Activated CD4-positive, alpha-beta memory T cell treated with anti-CD3 and anti-CD28 coated beads for 36 hours (primary cell): ENCODE data around the gene RTEL1. TPM values are rescaled to one million over a fixed set of nuclear protein-coding genes. Genes with fewer than 3 reads are reported as not detected.
"Not testable (repeated sequence)": the region's sequence is repeated elsewhere in the genome, so short reads cannot be mapped to it uniquely, and the experiment has no call there.

Source experiments
- CTCF ChIA-PET: fragments of 350-600 bp; sonication (Branson Sonifier 250); formaldehyde crosslinking; loops from one replicate; lab custom pipeline; 2021; ENCODE audit warnings: antibody characterized with exemption, inconsistent platforms; lab: Charles Lee
- POLR2A ChIA-PET: fragments of 350-600 bp; sonication (Branson Sonifier 250); formaldehyde crosslinking; loops from one replicate; lab custom pipeline; 2021; ENCODE audit warnings: antibody characterized with exemption; lab: Charles Lee
- DNase-seq: peaks from one replicate; pipeline ENCODE4 v3.0.0-alpha.2; 2020
- H3K27ac Mint-ChIP-seq: one replicate; pipeline ENCODE4 v1.8.0; 2021; ENCODE audit warnings: mixed read lengths
- H3K27me3 Mint-ChIP-seq: one replicate; pipeline ENCODE4 v1.8.0; 2021; ENCODE audit warnings: mixed read lengths
- H3K36me3 Mint-ChIP-seq: one replicate; pipeline ENCODE4 v1.8.0; 2021; ENCODE audit warnings: mixed read lengths
- H3K4me1 Mint-ChIP-seq: one replicate; pipeline ENCODE4 v1.8.0; 2021; ENCODE audit warnings: low read depth, mixed read lengths
- H3K4me3 Mint-ChIP-seq: one replicate; pipeline ENCODE4 v1.8.0; 2021; ENCODE audit warnings: mild to moderate bottlenecking, mixed read lengths
- H3K9me3 Mint-ChIP-seq: one replicate; pipeline ENCODE4 v1.8.0; 2021; ENCODE audit warnings: mixed read lengths
- intact Hi-C: fragments of 100-400 bp; cut with micrococcal nuclease; formaldehyde crosslinking; loops from one replicate; pipeline ENCODE4 v1.15.1; 2023
- total RNA-seq, 2 experiments: library from RNA; stranded (reverse); gene quantifications; one replicate each; pipeline ENCODE4 v1.2.3, GENCODE V29; 2021

Gene RTEL1
- total RNA-seq, 2 experiments from 2014 or later = 38.0 to 38.3 TPM

DNA sequence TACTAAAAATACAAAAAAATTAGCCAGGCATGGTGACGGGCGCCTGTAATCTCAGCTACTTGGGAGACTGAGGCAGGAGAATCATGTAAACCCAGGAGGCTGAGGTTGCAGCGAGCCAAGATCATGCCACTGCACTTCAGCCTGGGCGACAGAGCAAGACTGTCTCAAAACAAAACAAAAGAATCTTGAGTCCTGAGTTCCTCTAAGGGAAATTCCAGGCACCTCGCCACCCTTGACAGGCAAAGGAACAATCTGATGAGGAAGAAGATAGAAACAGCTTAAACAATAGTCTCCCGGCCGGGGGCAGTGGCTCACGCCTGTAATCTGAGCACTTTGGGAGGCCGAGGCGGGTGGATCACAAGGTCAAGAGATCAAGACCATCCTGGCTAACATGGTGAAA, 26.7 kb upstream of the RTEL1 start:
- H3K4me3 Mint-ChIP-seq, H3K9me3 Mint-ChIP-seq, DNase-seq, H3K27me3 Mint-ChIP-seq: not testable (repeated sequence)
- Mint-ChIP-seq H3K36me3 (peaks cover 16% of the 10 kb centered on the region), H3K4me1 (peaks cover 45% of the 10 kb centered on the region), H3K27ac (peak overlapping the region; percentile 13)
- intact Hi-C loops = loop anchor here (10.0 kb wide), 1 partner anchor 343 kb away; the partner anchor contains the start of gene SAMD10
- CTCF ChIA-PET = interaction anchor here (1.9 to 2.3 kb wide), 2 partner anchors 10 to 94 kb away, joined by 6 read pairs; partner anchors contain the start of gene PTK6
- POLR2A ChIA-PET = interaction anchor here (1.2 to 2.9 kb wide), 2 partner anchors 11 to 111 kb away, joined by 3 to 9 read pairs; partner anchors contain the start of gene PPDPF

- H3K4me1 Mint-ChIP-seq = peaks cover 52% of the 10 kb centered on the region
- no peaks in the 10 kb centered on the region for H3K27me3 Mint-ChIP-seq
- POLR2A ChIA-PET = no interaction called here
- no peaks in the 10 kb centered on the region for H3K9me3 Mint-ChIP-seq
- CTCF ChIA-PET = no interaction called here
- H3K27ac Mint-ChIP-seq = peak overlapping the region; percentile 49
- H3K4me3 Mint-ChIP-seq = no peak overlapping the region
- intact Hi-C loops = loop anchor here (2.0 to 10.0 kb wide), 2 partner anchors 81 to 341 kb away; partner anchors contain the start of gene SAMD10
- peaks cover 11% of the 10 kb centered on the region for H3K36me3 Mint-ChIP-seq
- no peak for DNase-seq
These were observed 24.4 kb upstream of the RTEL1 start for GRCh38 chr20:63633732-63634131.

DNA sequence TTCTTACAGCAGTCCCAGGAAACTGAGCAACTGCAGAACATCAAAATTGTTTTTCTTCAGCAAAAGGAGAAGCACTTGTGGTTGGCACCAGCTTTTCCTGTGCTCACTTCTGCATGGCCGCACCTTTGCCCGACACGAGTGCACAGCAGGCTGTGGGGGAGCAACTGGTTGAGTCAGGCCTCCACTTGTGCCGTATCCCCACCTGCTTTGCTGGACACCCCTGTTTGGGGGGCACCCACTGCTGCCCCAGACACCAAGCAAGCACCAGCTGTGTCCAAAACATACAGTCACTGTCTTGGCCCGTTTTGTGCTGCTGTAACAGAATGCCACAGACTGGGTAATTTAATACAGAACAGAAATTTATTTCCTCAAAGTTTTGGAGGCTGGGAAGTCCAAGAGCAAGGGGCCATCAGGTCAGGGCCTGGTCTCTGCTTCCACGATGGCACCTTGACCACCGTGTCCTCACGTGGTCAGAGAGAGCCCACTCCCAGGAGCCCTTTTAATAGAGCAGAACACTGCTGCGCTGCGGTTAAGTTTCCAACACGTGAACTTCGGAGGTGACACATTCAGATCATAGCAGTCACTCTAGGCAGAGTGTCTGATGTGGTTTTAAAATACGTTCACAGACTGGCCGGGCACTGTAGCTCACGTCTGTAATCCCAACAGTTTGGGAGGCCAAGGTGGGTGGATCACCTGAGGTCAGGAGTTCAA, 22.5 kb upstream of the RTEL1 start:
- POLR2A ChIA-PET = interaction anchor here (0.8 to 1.3 kb wide), 2 partner anchors 8 to 9 kb away, joined by 3 to 4 read pairs; partner anchors contain the start of gene GMEB2
- DNase-seq = peak; percentile 90
- H3K4me1 Mint-ChIP-seq = peaks cover 55% of the 10 kb centered on the region
- intact Hi-C loops = loop anchor here (2.0 to 10.0 kb wide), 5 partner anchors 62 to 339 kb away; partner anchors contain the start of genes LIME1, PTK6, SAMD10 and SLC2A4RG
- peak overlapping the region; percentile 60 for H3K4me3 Mint-ChIP-seq
- H3K27ac Mint-ChIP-seq = peak overlapping the region; percentile 93
- H3K36me3 Mint-ChIP-seq = peaks cover 2% of the 10 kb centered on the region
- CTCF ChIA-PET = interaction anchor here (0.6 to 1.6 kb wide), 3 partner anchors 68 to 448 kb away, joined by 3 read pairs; partner anchors contain the start of gene PTK6
- no peaks in the 10 kb centered on the region for H3K27me3 Mint-ChIP-seq
- no peaks in the 10 kb centered on the region for H3K9me3 Mint-ChIP-seq

- intact Hi-C loops = loop anchor here (5.0 to 10.0 kb wide), 4 partner anchors 60 to 338 kb away; partner anchors contain the start of genes LIME1, PTK6, SAMD10 and SLC2A4RG
- Mint-ChIP-seq H3K4me3 (peak overlapping the region; percentile 20), H3K27me3 (no peaks in the 10 kb centered on the region), H3K4me1 (peaks cover 49% of the 10 kb centered on the region), H3K9me3 (no peaks in the 10 kb centered on the region), H3K27ac (peak overlapping the region; percentile 80), H3K36me3 (peaks cover 2% of the 10 kb centered on the region)
- POLR2A ChIA-PET = interaction anchor here (1.0 to 1.3 kb wide), 2 partner anchors 9 to 99 kb away, joined by 3 to 4 read pairs; partner anchors contain the start of gene PTK6
- CTCF ChIA-PET = interaction anchor here (1.6 kb wide), 1 partner anchor 69 kb away, joined by 3 read pairs; no protein-coding TSS in a partner anchor
- DNase-seq = peak; percentile 48
These were observed 21.1 kb upstream of the RTEL1 start for GRCh38 chr20:63636752-63637628.

DNA sequence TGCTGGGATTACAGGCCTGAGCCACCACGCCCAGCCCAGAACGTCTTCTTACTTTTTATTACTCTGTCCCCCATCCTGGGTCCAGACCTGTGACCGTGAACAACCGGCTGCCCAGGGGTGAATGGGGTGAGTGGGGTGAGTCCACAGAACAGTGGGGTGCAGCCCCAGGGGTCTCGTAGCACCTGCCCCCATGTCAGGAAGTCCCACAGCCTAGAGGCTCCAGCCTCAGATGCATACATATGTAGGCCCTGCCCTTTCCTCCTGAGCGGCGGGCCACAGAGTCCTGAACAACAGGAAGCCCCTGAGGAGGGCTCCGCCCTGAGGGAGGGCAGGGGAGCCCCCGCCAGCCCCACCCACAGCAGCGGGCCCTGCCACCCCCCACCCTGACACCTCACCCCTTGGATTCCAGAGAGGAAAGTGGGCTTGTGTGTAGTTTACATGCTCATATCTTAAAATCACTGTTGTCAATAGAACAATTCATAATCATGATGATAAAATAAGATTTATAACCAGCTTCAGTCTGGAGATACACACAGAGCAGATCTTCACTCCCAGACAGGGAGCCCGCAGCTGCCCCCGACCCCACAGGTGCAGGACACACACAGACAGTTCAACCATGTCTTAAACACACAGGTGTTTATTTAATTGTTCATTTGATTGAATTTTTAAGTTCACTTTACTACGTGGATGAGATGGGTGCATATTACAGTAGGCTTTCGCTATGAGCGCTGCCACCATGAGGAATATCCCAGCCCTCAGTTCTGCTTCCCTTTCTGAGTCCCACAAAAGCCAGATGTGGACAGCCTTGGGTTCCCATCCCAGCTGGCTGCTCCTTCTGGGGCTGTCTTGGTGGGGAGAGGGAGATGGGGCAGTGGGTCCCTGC, 18.8 kb upstream of the RTEL1 start:
- ChIA-PET POLR2A (interaction anchor here (1.3 to 2.3 kb wide), 2 partner anchors 12 to 102 kb away, joined by 3 to 10 read pairs; partner anchors contain the start of genes GMEB2 and PTK6), CTCF (interaction anchor here (1.4 kb wide), 1 partner anchor 102 kb away, joined by 5 read pairs; the partner anchor contains the start of gene PTK6)
- H3K4me1 Mint-ChIP-seq = peaks cover 40% of the 10 kb centered on the region
- peaks cover 2% of the 10 kb centered on the region for H3K36me3 Mint-ChIP-seq
- H3K4me3 Mint-ChIP-seq = peak overlapping the region; percentile 90
- H3K27me3 Mint-ChIP-seq = no peaks in the 10 kb centered on the region
- intact Hi-C loops = loop anchor here (1.0 to 10.0 kb wide), 5 partner anchors 12 to 335 kb away; partner anchors contain the start of genes GMEB2, LIME1, PTK6 and SAMD10
- DNase-seq = peak; percentile 85
- no peaks in the 10 kb centered on the region for H3K9me3 Mint-ChIP-seq
- H3K27ac Mint-ChIP-seq = peak overlapping the region; percentile 99

- ChIA-PET CTCF (no interaction called here), POLR2A (interaction anchor here (1.3 to 2.3 kb wide), 2 partner anchors 13 to 103 kb away, joined by 3 to 10 read pairs; partner anchors contain the start of genes GMEB2 and PTK6)
- H3K9me3 Mint-ChIP-seq = no peaks in the 10 kb centered on the region
- H3K36me3 Mint-ChIP-seq = peaks cover 2% of the 10 kb centered on the region
- peak overlapping the region; percentile 90 for H3K4me3 Mint-ChIP-seq
- intact Hi-C loops = no loop called here
- peak overlapping the region; percentile 99 for H3K27ac Mint-ChIP-seq
- no peaks in the 10 kb centered on the region for H3K27me3 Mint-ChIP-seq
- H3K4me1 Mint-ChIP-seq = peaks cover 35% of the 10 kb centered on the region
- DNase-seq = no peak
These were observed 18.0 kb upstream of the RTEL1 start for GRCh38 chr20:63640086-63640485.

DNA sequence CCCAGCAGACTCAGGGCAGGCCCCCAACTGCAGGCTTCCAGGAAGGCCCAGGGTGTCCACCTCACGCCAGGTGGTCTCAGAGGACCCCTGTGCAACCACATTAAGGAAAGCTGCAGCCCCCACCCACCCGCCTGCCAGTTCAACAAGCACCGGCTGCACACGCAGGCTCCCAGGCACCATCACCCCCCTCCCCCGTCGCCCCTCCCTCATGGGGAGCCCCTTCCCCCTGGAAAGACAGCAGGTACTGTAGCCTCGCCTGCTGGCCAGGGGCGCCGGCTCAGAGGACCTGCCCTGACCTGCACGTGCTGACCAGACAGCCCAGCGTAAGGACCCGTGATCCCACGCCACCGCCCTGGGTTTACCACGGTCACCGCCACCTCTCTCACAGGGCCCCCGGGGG, 17.4 kb upstream of the RTEL1 start:
- H3K9me3 Mint-ChIP-seq, intact Hi-C loops, H3K36me3 Mint-ChIP-seq, H3K27me3 Mint-ChIP-seq: not testable (repeated sequence)
- ChIA-PET CTCF (interaction anchor here (1.6 to 2.3 kb wide), 3 partner anchors 9 to 120 kb away, joined by 5 to 17 read pairs (median 6); partner anchors contain the start of genes PPDPF and PTK6), POLR2A (interaction anchor here (1.9 to 2.3 kb wide), 2 partner anchors 13 to 14 kb away, joined by 10 to 30 read pairs; partner anchors contain the start of gene GMEB2)
- H3K4me3 Mint-ChIP-seq = peak overlapping the region; percentile 90
- DNase-seq = peak; percentile 40
- peak overlapping the region; percentile 73 for H3K27ac Mint-ChIP-seq
- H3K4me1 Mint-ChIP-seq = peaks cover 30% of the 10 kb centered on the region

DNA sequence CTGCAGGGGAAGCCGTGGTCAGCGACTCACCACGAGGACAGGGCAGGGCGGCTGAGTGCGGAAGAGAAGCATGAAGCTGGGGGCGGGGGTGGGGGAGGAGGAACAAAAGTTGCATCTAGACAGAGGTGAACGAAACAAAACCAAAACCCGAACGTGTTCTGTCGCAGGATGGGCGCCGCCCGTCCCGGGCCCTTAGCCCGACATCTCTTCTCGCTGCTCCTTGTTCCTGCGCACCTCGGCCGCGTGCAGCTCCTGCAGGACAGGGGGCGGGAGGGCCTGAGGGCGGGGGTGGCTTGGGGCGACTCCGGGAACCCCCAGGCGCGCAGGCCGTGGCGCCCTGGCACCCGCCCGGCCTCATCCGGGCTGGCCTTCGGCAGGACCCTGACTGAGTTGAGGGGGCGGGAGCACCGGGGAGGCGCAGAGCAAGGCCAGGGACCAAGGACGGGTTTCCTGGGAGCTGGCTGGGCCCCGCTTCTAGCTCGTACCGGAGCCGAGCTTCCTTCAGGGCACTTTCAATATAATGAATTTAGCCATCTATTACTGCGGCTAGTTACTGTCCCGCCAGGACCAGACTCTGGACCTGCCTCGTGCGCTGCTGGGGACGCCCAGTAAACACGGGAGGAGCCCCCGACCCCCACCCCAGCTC, 16.8 kb upstream of the RTEL1 start:
- POLR2A ChIA-PET = interaction anchor here (0.6 to 2.1 kb wide), 11 partner anchors 9 to 487 kb away, joined by 3 to 30 read pairs (median 3); partner anchors contain the start of genes GMEB2, RTEL1 and STMN3
- no peaks in the 10 kb centered on the region for H3K27me3 Mint-ChIP-seq
- H3K4me1 Mint-ChIP-seq = peaks cover 28% of the 10 kb centered on the region
- H3K36me3 Mint-ChIP-seq = peaks cover 2% of the 10 kb centered on the region
- DNase-seq = peak; percentile 69
- H3K9me3 Mint-ChIP-seq = no peaks in the 10 kb centered on the region
- CTCF ChIA-PET = interaction anchor here (0.5 to 2.3 kb wide), 22 partner anchors 10 to 450 kb away, joined by 3 to 18 read pairs (median 4); partner anchors contain the start of genes GMEB2, PPDPF, PTK6 and RTEL1
- peak overlapping the region; percentile 69 for H3K4me3 Mint-ChIP-seq
- intact Hi-C loops = no loop called here
- peak overlapping the region; percentile 77 for H3K27ac Mint-ChIP-seq

DNA sequence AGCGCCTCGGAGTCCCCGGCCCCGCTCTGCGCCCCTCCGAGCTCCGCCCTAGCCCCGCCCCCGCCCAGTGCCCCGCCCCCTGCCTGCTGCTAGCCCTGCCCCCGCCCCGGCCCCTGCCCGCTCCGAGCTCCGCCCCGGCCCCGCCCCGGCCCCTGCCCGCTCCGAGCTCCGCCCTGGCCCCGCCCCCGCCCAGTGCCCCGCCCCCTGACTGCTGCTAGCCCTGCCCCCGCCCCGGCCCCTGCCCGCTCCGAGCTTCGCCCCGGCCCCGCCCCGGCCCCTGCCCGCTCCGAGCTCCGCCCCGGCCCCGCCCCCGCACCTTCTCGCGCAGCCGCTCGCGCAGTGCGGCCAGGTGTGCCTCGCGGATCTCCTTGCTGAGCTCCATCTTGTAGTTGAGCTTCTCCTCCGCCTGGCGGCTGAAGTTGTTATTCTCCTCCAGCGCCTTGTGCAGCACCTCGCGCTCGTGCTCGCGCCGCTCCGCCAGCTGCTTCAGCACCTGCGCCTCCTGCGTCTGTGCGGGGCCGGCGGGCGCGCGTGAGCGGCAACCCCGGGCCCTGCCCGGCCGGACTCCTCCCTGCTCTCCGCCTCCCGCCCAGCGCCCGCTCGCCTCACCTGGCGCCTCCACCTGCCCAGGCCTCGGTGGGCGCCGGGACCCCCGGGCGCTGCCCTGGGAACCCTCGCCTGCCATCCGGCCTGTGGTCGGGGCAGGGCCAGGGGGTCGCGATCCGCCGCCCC, 16.2 kb upstream of the RTEL1 start:
- Mint-ChIP-seq H3K4me1 (peaks cover 26% of the 10 kb centered on the region), H3K36me3 (peaks cover 2% of the 10 kb centered on the region), H3K27me3 (no peaks in the 10 kb centered on the region), H3K27ac (peak overlapping the region; percentile 77), H3K9me3 (no peaks in the 10 kb centered on the region), H3K4me3 (peak overlapping the region; percentile 69)
- DNase-seq = peak; percentile 97
- CTCF ChIA-PET = interaction anchor here (0.5 to 2.3 kb wide), 23 partner anchors 10 to 450 kb away, joined by 3 to 18 read pairs (median 4); partner anchors contain the start of genes GMEB2, PPDPF, PTK6 and RTEL1
- intact Hi-C loops = loop anchor here (1.0 kb wide), 1 partner anchor 223 kb away; the partner anchor contains the start of gene TPD52L2
- POLR2A ChIA-PET = interaction anchor here (0.6 to 2.1 kb wide), 11 partner anchors 9 to 486 kb away, joined by 3 to 30 read pairs (median 3); partner anchors contain the start of genes GMEB2, RTEL1 and STMN3
